ENCODE results near the gene UNC80.

GRCh38 chr2:209940936-209941335 is 169.3 kb downstream of the UNC80 start:
- no peak for TF ChIP-seq SP1 (IDR thresholded peaks at IDR 0.05)
- no peak for TF ChIP-seq FOXK2 (IDR thresholded peaks at IDR 0.05)
- no peak for TF ChIP-seq ZNF384 (IDR thresholded peaks at IDR 0.05)
- no peak for TF ChIP-seq NFRKB (IDR thresholded peaks at IDR 0.05)
- TF ChIP-seq FOXA1 (IDR thresholded peaks at IDR 0.05) = no peak
- TF ChIP-seq BHLHE40 (IDR thresholded peaks at IDR 0.05; ENCODE audit: borderline replicate concordance) = no peak
- no peak for TF ChIP-seq L3MBTL2 (conservative IDR thresholded peaks at IDR 0.05)
- no peak for TF ChIP-seq ELF4 (IDR thresholded peaks at IDR 0.05)

All from HEK293T (cell line).